ENCODE results near the gene FERD3L. TPM values are rescaled to one million over a fixed set of nuclear protein-coding genes. Genes with fewer than 3 reads are reported as not detected.

Gene FERD3L
- total RNA-seq, 1 donor from 2014 or later, result 0.96 TPM

DNA sequence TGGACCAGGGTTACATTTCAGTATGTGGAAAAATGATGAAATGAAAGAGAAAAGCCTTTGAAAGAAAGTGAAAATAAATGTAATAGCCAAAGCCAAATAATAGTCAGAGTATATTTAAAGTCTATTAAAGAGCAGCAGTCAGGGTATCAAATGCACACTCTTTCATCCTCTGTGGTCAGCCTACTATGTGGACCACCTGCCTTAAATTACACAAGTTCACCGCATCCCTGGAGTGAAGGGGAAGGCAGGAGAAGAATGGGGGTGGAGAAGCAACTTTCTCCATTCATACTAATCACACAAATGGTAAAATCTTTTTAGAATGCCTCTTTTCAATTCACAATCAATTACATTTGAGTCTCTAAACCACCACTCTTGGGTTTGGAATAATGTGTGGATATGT, 43.7 kb downstream of the FERD3L start:
- Mint-ChIP-seq H3K4me1 (ENCODE audit: low read depth, unreplicated experiment) (peaks cover 2% of the 10 kb centered on the region), H3K27me3 (ENCODE audit: unreplicated experiment) (peaks cover 16% of the 10 kb centered on the region), H3K27ac (ENCODE audit: unreplicated experiment) (no peak overlapping the region), H3K9me3 (ENCODE audit: unreplicated experiment) (no peaks in the 10 kb centered on the region), H3K4me3 (ENCODE audit: unreplicated experiment) (no peak overlapping the region), H3K36me3 (ENCODE audit: unreplicated experiment) (no peaks in the 10 kb centered on the region)
- no peak for DNase-seq
- TF ChIP-seq, protein P1, sequence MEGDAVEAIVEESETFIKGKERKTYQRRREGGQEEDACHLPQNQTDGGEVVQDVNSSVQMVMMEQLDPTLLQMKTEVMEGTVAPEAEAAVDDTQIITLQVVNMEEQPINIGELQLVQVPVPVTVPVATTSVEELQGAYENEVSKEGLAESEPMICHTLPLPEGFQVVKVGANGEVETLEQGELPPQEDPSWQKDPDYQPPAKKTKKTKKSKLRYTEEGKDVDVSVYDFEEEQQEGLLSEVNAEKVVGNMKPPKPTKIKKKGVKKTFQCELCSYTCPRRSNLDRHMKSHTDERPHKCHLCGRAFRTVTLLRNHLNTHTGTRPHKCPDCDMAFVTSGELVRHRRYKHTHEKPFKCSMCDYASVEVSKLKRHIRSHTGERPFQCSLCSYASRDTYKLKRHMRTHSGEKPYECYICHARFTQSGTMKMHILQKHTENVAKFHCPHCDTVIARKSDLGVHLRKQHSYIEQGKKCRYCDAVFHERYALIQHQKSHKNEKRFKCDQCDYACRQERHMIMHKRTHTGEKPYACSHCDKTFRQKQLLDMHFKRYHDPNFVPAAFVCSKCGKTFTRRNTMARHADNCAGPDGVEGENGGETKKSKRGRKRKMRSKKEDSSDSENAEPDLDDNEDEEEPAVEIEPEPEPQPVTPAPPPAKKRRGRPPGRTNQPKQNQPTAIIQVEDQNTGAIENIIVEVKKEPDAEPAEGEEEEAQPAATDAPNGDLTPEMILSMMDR (IDR thresholded peaks at IDR 0.05; ENCODE audit: partially characterized antibody, unreplicated experiment), result no peak

DNA sequence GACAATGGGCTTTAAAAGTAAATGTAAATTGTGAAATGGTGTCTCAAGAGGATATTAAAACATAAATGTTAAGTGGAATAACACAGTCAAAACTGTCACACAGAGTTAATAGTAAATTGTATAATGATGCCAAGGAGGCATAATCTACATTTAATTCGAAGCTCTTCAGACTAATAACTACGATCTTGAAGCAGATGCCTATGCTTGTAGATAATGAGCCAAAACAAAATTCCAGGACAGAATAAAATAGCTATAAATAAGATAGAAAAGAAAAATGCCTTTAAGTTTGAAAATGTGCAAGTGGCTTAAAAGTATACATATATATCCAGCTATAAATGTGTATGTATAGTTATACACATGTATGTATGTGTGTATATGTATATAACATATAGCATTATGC, 45.3 kb downstream of the FERD3L start:
- H3K36me3 Mint-ChIP-seq (ENCODE audit: unreplicated experiment), result no peaks in the 10 kb centered on the region
- no peaks in the 10 kb centered on the region for H3K9me3 Mint-ChIP-seq (ENCODE audit: unreplicated experiment)
- no peak overlapping the region for H3K4me3 Mint-ChIP-seq (ENCODE audit: unreplicated experiment)
- no peaks in the 10 kb centered on the region for H3K4me1 Mint-ChIP-seq (ENCODE audit: low read depth, unreplicated experiment)
- no peak for DNase-seq
- H3K27me3 Mint-ChIP-seq (ENCODE audit: unreplicated experiment), result peaks cover 7% of the 10 kb centered on the region
- TF ChIP-seq, protein P1 (IDR thresholded peaks at IDR 0.05; ENCODE audit: partially characterized antibody, unreplicated experiment), result no peak
- H3K27ac Mint-ChIP-seq (ENCODE audit: unreplicated experiment), result no peak overlapping the region

DNA sequence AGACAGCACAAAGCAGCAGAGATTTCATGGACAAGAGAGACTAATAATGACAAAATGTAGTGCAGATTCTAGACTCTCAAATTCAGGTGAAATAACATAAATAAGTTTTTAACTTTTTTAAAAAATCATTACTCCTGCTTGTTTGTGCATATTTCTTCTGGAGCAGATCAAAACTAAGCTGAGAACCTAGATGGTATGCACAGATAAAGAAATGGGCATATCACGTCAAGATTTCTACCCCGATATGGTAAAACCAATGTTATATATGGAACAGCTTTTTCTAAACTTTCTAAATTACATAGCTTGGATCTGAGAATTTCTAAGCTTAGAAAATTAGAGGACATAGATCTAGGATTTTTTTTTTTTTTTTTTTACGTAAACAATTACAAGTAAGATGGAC, 46.0 kb downstream of the FERD3L start:
- Mint-ChIP-seq H3K9me3 (ENCODE audit: unreplicated experiment) (no peaks in the 10 kb centered on the region), H3K36me3 (ENCODE audit: unreplicated experiment) (no peaks in the 10 kb centered on the region), H3K27me3 (ENCODE audit: unreplicated experiment) (peaks cover 7% of the 10 kb centered on the region), H3K27ac (ENCODE audit: unreplicated experiment) (no peak overlapping the region), H3K4me3 (ENCODE audit: unreplicated experiment) (no peak overlapping the region), H3K4me1 (ENCODE audit: low read depth, unreplicated experiment) (no peaks in the 10 kb centered on the region)
- DNase-seq, result no peak
- TF ChIP-seq, protein P1 (IDR thresholded peaks at IDR 0.05; ENCODE audit: partially characterized antibody, unreplicated experiment), result no peak

DNA sequence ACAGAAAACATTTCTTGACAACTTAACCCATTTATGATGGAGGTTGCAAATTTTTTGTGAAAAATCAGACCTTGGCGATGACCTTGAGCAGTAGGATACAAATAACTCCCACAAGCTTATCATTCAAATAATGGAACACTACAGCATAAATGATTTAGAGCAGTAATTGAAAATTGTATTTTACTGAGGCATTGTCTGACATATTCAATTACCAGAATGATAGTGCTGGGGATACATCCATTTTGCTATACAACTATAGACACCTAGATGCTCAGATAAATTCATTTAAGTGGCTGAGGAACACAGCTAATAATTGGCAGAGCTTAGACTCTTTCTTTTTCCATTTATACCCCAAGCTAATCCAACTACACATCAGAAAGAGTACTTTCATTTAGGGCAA, 46.7 kb downstream of the FERD3L start:
- H3K9me3 Mint-ChIP-seq (ENCODE audit: unreplicated experiment), result no peaks in the 10 kb centered on the region
- no peaks in the 10 kb centered on the region for H3K36me3 Mint-ChIP-seq (ENCODE audit: unreplicated experiment)
- H3K4me1 Mint-ChIP-seq (ENCODE audit: low read depth, unreplicated experiment), result no peaks in the 10 kb centered on the region
- H3K4me3 Mint-ChIP-seq (ENCODE audit: unreplicated experiment), result no peak overlapping the region
- TF ChIP-seq, protein P1 (IDR thresholded peaks at IDR 0.05; ENCODE audit: partially characterized antibody, unreplicated experiment), result no peak
- peaks cover 7% of the 10 kb centered on the region for H3K27me3 Mint-ChIP-seq (ENCODE audit: unreplicated experiment)
- DNase-seq, result no peak
- H3K27ac Mint-ChIP-seq (ENCODE audit: unreplicated experiment), result no peak overlapping the region

DNA sequence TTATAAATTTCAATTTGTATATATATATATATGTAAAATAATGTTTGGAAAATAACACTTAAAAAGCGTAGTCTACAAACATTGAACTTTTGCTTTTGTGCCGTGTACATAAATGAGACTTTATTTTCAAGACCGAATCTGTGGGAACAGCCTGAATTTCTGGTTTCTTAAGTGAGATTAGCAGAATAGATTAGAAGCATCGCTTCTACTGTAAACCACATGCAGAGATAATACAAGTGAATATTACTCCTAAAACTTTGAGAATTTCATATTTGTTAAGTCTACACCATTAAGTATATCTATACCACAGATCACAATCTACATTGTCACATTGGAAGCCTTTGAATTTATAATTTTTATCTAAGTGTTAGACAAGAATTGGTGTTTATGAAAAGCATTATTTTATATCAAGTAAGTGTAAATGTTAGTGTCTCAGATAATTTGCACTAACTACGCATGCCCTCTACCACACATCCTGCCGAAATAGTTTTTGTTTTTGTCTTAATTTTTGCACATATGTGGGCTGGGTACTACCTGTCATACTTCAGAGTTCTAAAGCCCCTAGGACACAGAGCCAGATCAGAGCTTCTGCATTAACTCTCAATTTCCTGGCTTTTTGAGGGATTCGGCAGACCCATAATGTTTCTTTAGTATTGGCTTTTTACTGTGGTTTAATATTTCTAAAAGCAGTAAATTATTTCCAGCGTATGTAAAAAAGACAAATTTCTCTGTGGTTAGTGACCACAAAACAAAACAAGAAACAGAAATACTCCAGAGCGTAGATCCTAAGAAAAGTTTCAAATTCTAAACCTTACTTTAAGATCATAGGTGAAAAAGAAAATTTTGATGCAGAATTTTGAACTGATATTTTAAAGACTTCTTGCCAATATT, 47.8 kb downstream of the FERD3L start:
- no peak overlapping the region for H3K4me3 Mint-ChIP-seq (ENCODE audit: unreplicated experiment)
- H3K27me3 Mint-ChIP-seq (ENCODE audit: unreplicated experiment), result peaks cover 1% of the 10 kb centered on the region
- H3K27ac Mint-ChIP-seq (ENCODE audit: unreplicated experiment), result no peak overlapping the region
- DNase-seq, result no peak
- no peaks in the 10 kb centered on the region for H3K4me1 Mint-ChIP-seq (ENCODE audit: low read depth, unreplicated experiment)
- no peaks in the 10 kb centered on the region for H3K9me3 Mint-ChIP-seq (ENCODE audit: unreplicated experiment)
- TF ChIP-seq, protein P1 (IDR thresholded peaks at IDR 0.05; ENCODE audit: partially characterized antibody, unreplicated experiment), result no peak
- no peaks in the 10 kb centered on the region for H3K36me3 Mint-ChIP-seq (ENCODE audit: unreplicated experiment)

All from glutamatergic neuron (in vitro differentiated cells).